Stimulated activated CD8-positive, alpha-beta memory T cell treated with anti-CD3 and anti-CD28 coated beads, Interleukin-15, amount 100 ng/mL, for 48 hours (primary cell): ENCODE results near the gene SETDB2.

Experiments used
- DNase-seq, 2 donors: peaks; one replicate each; pipeline ENCODE4 v3.0.0-alpha.2; 2020; ENCODE audit warnings: low read depth in 2 of 2

The SETDB2 gene

DNA sequence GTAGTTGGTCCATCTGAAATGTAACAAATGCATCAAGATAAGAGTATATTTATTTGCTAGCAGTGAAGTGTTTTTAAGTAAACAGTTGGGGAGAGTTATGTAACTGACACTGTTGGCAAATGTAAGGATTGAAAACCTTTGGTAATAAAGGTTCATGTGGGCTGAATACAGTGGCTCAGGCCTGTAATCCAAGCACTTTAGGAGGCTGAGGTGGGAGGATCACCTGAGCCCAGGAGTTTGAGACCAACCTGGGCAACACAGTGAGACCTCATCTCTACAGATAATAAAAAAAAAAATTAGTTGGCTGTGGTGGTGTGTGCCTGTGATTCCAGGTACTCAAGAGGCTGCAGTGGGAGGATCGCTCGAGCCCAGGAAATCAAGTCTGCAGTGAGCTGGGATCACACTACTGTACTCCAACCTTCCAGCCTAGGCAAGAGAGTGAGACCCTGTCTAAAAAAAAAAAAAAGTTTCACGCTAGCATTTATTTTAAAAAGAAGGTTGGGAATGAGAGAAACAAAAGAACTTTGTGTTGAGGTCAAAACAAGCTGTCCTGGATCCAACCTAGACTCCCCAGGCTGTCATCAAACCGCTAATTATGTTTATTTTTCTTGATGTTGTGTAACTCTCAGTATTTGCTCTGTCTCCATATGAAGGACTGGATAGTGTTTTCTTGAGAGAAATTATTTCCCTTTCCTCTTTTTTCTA is 20.7 kb downstream of the SETDB2 start:
- no peak for DNase-seq

DNA sequence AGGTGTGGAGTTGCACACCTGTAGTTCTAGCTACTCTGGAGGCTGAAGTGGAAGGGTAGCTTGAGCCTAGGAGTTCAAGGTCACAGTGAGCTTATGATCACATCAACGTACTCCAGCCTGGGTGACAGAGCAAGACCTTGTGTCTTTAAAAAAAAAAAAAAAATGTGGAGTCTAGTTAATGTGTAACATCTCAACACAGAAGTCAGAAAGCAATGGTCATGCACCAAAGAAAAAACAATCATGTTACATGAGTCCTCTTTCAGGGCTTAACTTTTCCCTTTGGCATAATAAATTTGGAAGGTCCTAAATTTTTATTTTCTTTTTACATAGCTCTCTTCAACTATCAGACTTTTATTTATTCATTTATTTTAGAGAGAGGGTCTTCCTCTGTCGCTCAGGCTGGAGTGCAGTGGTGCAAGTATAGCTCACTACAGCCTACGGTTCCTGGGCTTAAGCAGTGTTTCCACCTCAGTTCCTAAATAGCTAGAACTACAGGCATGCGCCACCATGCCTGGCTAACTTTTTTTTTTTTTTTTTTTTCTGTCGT is 22.3 kb downstream of the SETDB2 start:
- no peak for DNase-seq

DNA sequence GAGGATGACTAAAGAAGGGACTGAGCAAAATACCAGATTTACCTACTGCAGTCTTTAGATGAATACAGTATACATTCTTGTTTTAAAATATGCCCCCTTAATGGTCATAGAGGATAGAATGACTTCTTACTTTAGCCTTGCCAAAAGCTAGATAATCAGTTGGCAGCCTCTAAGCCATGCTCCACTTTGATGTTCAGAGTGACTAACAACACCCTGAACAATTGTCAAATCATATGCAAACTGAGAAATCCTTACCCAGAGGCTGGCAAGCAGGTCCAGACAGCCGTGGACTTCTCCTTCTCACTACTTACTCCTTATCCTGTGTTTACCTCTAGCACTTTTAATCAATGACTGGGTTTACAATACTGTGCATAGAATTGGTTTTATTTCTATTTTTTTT is 28.1 kb downstream of the SETDB2 start:
- DNase-seq = no peak

DNA sequence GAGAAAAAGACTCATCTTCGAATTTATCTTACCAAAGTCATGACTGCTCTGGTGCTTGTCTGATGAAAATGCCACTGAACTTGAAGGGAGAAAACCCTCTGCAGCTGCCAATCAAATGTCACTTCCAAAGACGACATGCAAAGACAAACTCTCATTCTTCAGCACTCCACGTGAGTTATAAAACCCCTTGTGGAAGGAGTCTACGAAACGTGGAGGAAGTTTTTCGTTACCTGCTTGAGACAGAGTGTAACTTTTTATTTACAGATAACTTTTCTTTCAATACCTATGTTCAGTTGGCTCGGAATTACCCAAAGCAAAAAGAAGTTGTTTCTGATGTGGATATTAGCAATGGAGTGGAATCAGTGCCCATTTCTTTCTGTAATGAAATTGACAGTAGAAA is 32.5 kb downstream of the SETDB2 start:
- no peak for DNase-seq

DNA sequence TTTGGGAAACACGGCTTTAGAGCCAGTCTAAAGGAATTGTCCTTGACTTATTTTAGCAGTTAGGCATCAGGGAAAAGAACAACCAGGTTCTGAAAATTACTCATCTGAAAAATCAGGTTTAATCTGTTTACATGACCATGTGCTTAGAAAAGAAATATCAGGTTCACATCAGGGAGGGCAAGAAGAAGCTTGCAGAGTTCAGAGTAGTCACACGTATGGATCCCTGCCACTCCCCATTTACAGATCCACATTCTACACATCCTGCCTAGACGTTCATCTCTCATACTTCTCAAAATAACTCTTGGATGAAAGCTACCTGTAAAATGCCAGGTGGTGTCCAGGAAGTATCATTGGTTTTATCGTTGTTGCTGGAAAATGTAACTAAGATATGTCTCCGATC is 37.7 kb downstream of the SETDB2 start:
- DNase-seq = no peak

DNA sequence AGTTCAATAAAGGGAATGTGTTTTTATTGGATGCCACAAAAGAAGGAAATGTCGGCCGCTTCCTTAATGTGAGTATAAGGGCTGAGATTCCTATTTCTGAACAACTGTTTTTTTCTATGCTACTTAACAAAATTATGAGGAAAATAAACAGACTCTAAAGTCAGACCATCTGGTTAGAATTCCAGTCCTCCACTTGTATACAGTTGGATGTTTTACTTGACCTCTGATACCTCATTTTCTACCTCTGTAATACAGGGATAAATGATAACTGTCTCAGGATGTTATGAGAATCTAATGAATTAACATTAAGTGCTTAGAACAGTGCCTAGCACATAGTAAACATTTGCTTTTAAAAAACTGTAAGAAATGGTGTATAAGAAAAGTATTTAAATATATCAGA is 44.5 kb downstream of the SETDB2 start:
- no peak for DNase-seq

DNA sequence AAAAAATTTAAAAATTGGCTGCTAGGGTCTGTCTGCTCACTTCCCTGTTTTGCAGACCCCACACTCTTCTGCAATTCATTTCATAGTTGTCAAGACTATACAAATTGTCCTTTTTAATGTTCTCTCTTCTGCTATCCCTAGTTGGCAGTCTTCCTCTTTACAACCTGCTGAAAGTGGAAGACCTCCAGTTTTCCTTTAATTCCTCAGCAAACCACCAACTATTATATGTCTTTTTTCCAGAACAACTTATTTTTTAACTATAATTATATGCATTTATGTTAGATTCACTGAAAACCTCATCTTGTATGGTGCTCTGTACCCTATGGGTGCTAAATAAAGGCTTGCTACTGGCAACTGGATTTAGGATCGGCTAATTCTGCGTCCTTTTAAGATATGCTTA is 50.6 kb downstream of the SETDB2 start:
- no peak for DNase-seq

DNA sequence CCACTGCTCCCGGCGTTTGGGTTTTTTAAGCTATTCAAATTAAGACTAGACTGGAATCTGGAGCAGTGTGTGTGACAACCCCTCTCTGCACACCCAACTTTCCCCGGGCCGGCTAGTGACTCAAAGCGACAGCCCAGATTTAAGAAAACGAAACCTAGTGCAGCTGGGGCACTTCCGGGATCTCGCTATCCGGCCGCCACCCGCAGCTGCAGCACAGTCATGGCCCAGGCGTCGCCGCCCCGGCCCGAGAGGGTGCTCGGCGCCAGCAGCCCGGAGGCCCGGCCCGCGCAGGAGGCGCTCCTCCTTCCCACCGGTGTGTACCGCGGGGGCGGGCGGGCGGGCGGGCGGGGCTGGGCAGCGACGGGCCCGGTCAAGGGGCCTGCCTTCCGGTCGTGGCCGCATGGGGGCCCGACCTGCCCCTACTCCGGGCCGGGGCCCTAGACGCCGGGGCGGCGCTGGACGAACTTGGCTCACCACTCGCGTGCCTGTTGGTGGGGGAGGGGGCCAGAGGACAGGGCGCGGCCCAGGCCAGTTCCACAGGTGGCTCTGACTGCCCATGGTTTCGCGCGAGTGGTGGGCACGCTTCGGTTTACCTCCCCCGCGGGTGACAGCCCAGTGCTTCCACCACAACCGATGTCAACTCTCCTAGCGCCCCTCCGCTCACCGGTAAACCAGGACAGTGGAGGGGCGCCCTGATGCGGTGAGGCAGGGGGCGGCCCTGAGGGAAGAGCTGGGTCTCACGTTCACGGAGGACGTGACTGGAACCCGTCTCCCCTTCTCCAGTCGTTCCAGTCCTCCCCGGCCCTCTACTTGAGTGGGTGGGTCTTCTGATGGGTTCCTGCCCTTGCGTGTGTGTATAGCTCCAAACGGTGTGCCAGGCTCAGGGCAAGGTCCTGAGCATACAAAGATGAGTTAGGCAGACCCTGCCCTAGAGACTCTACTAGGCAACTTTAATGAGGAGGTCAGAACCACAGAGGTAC is 52.0 kb downstream of the SETDB2 start, which contains the start of gene PHF11:
Gene PHF11 (plus strand): TSS at position 171 of the 980 bp plus-strand sequence. CDS start 49 bp downstream, at position 220.
- peak; percentile 82 to 86 for DNase-seq

DNA sequence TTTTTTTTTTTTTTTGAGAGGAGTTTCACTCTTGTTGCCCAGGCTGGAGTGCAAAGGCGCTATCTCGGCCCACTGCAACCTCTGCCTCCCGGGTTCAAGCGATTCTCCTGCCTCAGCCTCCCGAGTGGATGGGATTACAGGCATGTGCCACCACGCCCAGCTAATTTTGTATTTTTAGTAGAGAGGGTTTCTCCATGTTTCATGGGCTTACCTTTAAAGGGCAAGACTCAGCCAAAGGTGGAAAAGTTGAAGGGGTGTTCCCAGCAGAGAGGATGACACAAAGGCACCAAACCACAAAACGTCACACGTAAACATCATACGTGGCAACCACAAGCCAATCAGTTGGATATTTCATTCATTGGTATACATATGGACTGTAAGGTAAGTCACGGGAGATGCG is 52.8 kb downstream of the SETDB2 start:
- DNase-seq = peak; percentile 18 to 54

DNA sequence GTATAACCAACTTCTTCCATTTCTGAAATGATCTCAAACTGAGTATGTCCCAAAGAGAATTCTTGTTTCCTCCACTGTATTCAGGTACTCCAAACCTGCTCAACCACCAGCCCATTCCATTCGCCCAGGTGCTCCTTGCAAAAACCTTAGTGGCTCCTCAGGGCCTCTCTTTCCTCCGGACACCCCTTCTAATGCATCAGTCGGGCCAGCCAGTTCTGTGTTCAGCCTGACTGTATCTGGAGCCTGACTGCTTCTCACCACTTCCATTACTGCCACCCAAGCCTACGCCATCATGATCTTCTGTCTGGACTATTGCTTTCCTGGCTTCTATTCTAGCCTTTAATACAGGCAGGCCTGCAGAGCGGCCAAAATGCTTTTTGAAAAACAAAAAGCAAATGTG is 53.2 kb downstream of the SETDB2 start:
- no peak for DNase-seq

DNA sequence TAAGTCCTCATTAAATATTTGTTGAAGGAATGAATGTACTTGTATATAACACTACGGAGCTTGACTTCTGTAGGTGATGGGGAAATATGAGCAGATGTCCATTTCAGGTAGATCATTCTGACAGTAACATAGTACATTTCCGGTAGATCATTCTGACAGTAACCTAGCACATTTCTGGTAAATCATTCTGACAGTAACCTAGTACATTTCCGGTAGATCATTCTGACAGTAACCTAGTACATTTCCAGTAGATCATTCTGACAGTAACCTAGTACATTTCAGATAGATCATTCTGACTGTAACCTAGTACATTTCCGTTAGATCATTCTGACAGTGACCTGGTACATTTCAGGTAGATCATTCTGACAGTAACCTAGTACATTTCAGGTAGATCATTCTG is 54.1 kb downstream of the SETDB2 start:
- DNase-seq = no peak

DNA sequence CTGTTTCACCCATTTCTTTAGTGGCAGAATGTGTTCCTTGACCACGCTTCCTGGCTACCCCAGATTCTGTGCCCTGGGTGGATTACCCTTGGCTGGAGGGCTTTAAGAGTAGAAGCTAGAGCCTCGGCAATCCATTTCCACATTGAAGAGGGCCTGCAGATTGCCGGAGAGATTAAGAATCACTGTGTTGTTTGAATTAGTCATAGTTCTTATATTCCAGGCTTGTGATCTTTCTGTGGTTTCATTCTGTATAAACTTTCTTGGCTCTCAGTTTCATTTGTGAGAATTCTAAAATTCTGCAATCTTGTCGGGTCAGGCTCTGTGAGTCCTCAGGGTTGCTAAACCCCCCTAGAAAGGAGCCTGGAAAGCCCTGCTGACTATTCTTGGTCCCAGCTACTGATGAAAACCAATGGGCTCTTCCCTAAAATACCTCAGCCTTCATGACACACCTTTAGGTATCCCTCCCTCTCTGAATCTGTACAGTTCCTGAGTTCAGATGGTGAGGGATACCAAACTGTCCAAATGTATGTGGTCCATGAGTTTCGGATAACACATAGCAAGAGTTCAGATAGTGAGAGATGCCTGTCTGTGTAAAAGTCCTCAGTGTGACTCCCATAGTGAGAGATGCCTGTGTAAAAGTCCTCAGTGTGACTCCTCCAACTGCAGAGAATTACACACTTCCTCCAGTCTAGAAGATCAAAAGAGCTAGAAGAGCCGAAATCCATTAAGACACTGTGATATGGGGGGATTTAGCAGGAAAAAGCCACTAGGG is 56.0 kb downstream of the SETDB2 start:
- no peak for DNase-seq

DNA sequence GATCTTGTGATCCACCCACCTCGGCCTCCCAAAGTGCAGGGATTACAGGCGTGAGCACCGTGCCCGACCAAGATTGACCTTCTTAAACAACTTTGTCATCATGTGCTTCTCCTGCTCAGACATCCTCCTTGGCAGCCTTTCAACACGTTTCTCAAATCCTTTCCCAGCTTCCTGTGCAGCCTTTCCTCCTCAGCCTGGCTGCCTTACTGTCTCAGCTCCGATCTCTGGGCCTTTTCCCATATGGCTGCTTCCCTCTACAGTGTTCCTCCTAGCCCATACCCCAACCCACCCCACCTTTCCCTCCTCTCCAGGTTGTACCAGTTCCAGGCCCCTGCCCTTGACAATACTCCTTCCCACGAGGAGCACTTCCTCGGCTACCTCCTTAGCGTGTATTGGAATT is 58.9 kb downstream of the SETDB2 start:
- no peak for DNase-seq

DNA sequence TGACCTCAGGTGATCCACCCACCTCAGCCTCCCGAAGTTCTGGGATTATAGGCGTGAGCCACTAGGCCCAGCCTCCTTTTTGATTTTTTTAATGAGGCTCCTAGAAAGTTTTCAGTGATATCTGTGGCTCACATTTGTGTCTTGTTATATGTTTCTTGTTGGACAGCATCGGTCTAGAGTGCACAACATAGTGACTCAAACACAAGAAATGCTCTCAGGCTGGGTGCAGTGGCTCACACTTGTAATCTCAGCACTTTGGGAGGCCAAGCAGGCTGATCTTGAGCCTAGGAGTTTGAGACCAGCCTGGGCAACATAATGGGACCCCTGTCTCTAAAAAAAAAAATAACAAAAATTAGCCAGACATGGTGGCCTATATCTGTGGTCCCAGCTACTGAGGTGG is 59.9 kb downstream of the SETDB2 start:
- DNase-seq = no peak

DNA sequence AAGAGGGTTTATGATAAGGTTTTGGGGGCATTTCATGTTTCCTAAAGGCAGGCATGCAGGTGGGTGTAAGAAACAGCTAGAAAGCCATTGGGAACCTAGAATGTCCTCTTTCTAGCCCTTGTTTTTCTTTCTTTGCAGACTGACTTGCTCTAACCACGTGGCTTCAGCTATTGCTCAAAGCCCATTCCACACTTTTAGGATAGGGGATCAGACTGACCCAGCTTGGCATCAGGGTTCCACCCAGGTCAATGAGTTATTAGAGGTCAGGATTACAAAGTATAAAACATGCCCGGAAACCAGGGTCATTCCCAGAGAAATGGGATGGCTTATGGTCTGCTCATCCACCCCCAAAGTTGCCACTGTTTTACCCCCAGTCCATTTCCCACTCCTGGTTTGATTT is 68.5 kb downstream of the SETDB2 start:
- DNase-seq = no peak

DNA sequence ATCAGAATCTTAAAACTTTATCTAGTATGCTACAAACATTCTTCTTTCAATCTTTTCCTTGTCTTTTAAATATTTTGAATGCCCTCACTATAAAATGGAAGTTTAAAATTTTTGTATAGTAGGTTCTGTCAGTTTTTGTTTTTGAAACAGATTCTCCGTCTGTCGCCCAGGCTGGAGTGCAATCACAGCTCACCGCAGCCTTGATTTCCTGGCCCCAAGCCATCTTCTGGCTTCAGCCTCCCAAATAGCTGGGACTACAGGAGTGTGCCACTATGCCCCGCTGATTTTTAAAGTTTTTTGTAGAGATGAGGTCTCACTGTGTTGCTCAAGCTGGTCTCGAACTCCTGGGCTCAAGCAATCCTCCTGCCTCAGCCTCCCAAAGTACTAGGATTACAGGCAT is 72.4 kb downstream of the SETDB2 start:
- DNase-seq = no peak

DNA sequence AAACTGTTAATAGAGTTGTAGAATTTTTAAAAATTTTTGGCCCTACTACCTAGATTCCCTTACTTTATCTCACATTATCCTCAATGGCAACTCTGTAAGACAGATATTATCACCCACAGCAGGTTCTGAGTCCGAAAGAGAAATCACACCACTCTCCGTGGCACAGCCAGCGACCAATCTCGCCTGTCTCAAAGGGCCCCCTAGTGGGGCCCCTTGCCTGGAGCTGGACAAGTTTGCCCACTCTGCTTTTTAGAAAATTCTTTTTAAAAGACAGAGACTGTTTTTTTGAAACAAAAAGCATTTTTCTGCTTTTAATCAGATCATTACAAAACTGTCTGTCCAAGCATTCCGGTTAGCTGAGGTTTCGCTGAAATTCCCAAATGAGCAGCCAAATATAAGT is 73.4 kb downstream of the SETDB2 start:
- no peak for DNase-seq

DNA sequence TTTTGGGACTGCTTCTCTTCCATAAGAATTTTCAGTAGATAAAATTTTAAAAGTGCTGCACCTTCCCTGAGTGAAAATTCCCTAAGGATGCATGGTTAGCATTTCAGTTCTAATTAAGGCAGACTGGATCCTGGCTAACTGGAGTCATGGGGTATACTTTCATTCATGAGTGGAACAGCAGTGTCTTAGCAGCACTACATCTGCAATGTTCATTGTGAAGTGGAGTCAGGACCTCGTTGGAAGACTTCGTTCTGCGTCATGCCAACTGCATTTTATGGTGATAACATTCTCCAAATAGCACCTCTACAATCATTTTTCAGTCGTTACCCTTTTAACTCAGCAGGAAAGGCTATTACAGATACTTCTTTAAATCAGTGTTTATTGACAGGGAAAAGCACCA is 77.2 kb downstream of the SETDB2 start:
- DNase-seq = no peak

DNA sequence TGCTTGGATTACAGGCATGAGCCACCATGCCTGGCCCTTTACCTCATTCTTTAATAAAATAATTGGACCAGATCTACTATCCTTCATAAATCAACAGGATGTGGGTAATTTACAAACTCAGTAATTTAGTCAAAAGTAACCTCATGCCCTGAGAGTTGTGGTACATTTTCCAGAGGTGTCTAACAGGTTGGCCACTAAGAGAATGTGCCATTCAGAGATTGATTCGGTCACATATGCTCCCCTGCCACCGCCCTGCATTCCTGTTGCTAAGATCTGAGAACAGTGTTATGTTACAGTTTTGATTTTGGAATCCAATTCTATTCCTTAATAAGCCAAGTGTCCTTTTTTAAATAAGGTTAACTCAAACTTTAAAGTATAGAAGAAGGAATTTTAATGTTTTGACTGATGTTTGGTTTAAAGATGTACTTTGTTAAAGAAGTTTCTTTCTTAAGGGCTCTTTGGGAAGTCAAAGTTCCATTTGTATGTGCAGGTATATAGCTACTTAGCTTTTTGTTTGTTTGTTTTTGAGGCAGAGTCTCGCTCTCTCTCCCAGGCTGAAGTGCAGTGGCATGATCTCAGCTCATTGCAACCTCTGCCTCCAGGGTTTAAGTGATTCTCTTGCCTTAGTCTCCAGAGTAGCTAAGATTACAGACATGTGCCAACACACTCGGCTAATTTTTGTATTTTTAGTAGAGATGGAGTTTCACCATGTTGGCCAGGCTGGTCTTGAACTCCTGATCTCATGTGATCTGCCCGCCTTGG is 80.8 kb downstream of the SETDB2 start:
- DNase-seq = no peak

DNA sequence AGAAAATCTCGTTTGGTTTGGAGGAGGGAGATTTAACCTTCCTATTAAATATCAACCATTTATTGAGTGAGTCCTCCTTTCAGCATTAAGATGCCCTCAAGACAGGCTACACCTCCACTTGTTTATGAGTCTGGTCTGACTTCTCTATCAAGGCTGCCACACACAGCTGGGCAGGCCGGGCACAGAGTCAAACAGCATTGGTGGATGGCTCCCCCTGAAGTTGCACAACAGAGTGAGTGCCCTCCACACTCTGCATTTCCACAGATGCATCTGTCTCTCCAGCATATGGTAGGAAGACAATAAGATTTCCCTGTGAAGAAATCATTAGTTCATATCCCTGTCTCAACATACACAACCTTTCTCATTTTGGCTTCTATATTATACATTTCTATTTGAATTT is 83.0 kb downstream of the SETDB2 start:
- DNase-seq = no peak

DNA sequence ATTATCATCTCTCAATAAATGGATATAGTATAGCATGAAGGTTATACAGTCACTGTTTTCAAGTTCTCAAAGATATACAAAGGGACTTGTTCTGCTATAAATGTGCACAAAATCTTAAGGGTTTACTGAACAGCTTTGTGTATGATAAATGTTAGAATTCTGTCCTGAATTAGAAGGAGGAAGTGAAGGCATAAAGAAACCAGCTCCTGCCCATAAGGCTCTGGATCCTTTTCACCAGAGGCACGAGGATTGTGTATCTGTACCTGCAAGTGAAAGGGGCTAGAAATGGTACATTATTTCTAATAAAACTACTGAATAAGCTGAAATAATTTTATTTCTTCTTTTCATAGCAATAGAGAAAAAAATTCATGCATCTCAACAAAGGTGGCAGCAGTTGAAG is 84.1 kb downstream of the SETDB2 start:
- no peak for DNase-seq
